ENCODE data around the gene RNPS1. TPM values are rescaled to one million over a fixed set of nuclear protein-coding genes. Genes with fewer than 3 reads are reported as not detected.

RNPS1 gene
- total and polyA plus RNA-seq, 9 of the 15 experiments (the other 6 are each of a cell fraction or from before 2014, with no cell fraction given) = 44.9 to 338 (median 202) TPM

DNA sequence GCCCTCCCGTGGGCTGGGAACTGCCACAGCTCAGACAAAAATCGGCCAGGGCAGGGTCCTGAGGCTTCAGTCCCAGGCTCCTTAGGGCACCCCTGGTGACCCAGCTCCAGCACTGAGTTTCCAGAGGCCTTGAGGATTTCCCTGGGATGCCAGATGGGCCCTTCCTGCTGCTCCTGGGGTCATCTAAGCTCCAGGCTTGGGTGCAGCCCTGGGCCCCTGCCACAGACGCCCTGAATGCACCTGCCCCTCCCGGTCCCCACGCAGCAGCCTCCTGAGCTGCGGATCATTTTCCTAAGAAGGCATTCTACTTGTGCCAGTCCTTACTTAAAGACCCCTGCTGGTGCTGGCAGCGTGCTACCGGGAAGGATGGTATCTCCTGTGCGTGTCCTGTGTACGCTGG, 6.0 kb upstream of the RNPS1 start:
- in situ Hi-C loops (cut with MboI) = no loop called here
- TF ChIP-seq RBFOX2 (IDR thresholded peaks at IDR 0.05; ENCODE audit: low read depth, low read length) (0 out of 2 replicates have a peak, but pooled peaks have one; percentile 7), POLR2G (IDR thresholded peaks at IDR 0.05; ENCODE audit: low read depth, low read length) (peak; percentile 49; the same call in 1 of the 2 replicates), ETV6 (IDR thresholded peaks at IDR 0.05; ENCODE audit: borderline replicate concordance in 1 of 2, low read depth in 2 of 2, low read length in 1 of 2) (no peak), ETV6 (CRISPR knock-in tag; IDR thresholded peaks at IDR 0.05; ENCODE audit: borderline replicate concordance) (no peak), CTBP1 (IDR thresholded peaks at IDR 0.05; ENCODE audit: borderline replicate concordance) (no peak), ZNF384 (IDR thresholded peaks at IDR 0.05; ENCODE audit: low read depth, low read length) (no peak)
- ChIA-PET POLR2A (interaction anchor here (0.6 kb wide), 1 partner anchor 11 kb away, joined by 3 read pairs; no protein-coding TSS in a partner anchor), CTCF (ENCODE audit: low intra/inter-chr PET ratio) (no interaction called here)
- intact Hi-C loops (cut with micrococcal nuclease) = no loop called here
- no peak overlapping the region for H3K27ac ChIP-seq (ENCODE audit: extremely low read depth, low read depth, low read length)
- FAIRE-seq (no peak), ATAC-seq (no peak), DNase-seq (ENCODE audit: extremely low read depth in 1 of 4, low spot score in 3 of 4) (no peak)
- H3K9me3 ChIP-seq (replicated peaks; ENCODE audit: control insufficient read depth, insufficient read depth, low read depth, low read length) = no peaks in the 10 kb centered on the region
- no peak overlapping the region for H3K4me3 ChIP-seq
- peaks cover 3% of the 10 kb centered on the region for H3K9me1 ChIP-seq (ENCODE audit: control insufficient read depth, insufficient read depth, low read length)
- H4K20me1 ChIP-seq (replicated peaks; ENCODE audit: control insufficient read depth, insufficient read depth, low read length) = no peaks in the 10 kb centered on the region; the same call in 1 of the 2 replicates
- no peaks in the 10 kb centered on the region for H3K27me3 ChIP-seq (ENCODE audit: control insufficient read depth in 2 of 2, insufficient read depth in 2 of 2, low read length in 2 of 2)
- peaks cover 20% of the 10 kb centered on the region; the same call in 1 of the 3 replicates for H3K36me3 ChIP-seq (ENCODE audit: control insufficient read depth, insufficient read depth, low read length)
- 81% methylated on average over 8 of the region's 10 CpGs for WGBS (ENCODE audit: insufficient coverage, low coverage, missing lambda C conversion rate)
- H3K79me2 ChIP-seq (ENCODE audit: control insufficient read depth, insufficient read depth, low read length) = peaks cover 18% of the 10 kb centered on the region
- H3K4me2 ChIP-seq (ENCODE audit: insufficient read depth, low read length) = no peak overlapping the region
- no TSS peak for BruUV-seq (replicated peaks)
- H2AFZ ChIP-seq (ENCODE audit: low read depth, low read length) = no peak overlapping the region
- H3K9ac ChIP-seq (ENCODE audit: insufficient read depth in 1 of 2, low read depth in 2 of 2, low read length in 2 of 2) = peak overlapping the region in 1 of 2 experiments; percentile 78; a peak in 2 of 4 replicates
- H3K4me1 ChIP-seq (replicated peaks in 1 of 2; ENCODE audit: control insufficient read depth in 2 of 2, insufficient read depth in 2 of 2, low read length in 2 of 2) = peaks cover 7 to 75% of the 10 kb centered on the region in 2 experiments; a peak in 4 of 5 replicates

Measured in K562 (cell line).